GM12865 (cell line): ENCODE data around the gene SIAH2.

Experiments
- DNase-seq: peaks from one replicate; pipeline ENCODE4 v3.0.0; 2010; ENCODE audit warnings: low read depth
- H3K4me3 ChIP-seq: 2 replicates; pipeline ENCODE4 v1.5.1; 2011; ENCODE audit warnings: mild to moderate bottlenecking, low read depth, low read length, control low read depth
- TF ChIP-seq, protein P1 (sequence below): IDR thresholded peaks from 2 replicates; pipeline ENCODE4 v1.5.1; 2011; ENCODE audit warnings: low read length, control low read depth, low read depth, inconsistent platforms; ENCODE audit not compliant: insufficient read depth; ENCODE audit errors: missing control alignments

SIAH2 gene

DNA sequence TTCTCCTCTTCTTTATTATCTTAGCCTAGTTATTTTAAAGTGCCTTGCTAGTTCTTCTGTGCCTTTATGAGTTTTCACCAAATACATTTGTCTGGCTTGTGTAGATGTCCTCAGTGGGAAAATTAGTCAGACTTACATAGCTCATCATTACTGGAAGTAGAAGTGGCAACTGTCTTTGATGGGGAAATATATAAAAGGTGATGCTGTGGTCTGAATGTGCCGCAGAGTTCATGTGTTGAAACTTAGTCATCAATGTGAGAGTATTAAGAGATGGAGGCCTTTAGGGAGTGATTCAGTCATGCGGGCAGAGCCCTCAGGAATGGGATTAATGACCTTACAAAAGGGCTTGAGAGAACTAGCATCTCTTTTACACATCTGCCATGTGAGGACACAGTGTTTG, 52.9 kb downstream of the SIAH2 start:
- DNase-seq, result no peak
- TF ChIP-seq, protein P1, sequence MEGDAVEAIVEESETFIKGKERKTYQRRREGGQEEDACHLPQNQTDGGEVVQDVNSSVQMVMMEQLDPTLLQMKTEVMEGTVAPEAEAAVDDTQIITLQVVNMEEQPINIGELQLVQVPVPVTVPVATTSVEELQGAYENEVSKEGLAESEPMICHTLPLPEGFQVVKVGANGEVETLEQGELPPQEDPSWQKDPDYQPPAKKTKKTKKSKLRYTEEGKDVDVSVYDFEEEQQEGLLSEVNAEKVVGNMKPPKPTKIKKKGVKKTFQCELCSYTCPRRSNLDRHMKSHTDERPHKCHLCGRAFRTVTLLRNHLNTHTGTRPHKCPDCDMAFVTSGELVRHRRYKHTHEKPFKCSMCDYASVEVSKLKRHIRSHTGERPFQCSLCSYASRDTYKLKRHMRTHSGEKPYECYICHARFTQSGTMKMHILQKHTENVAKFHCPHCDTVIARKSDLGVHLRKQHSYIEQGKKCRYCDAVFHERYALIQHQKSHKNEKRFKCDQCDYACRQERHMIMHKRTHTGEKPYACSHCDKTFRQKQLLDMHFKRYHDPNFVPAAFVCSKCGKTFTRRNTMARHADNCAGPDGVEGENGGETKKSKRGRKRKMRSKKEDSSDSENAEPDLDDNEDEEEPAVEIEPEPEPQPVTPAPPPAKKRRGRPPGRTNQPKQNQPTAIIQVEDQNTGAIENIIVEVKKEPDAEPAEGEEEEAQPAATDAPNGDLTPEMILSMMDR, result no peak
- H3K4me3 ChIP-seq, result no peak overlapping the region

DNA sequence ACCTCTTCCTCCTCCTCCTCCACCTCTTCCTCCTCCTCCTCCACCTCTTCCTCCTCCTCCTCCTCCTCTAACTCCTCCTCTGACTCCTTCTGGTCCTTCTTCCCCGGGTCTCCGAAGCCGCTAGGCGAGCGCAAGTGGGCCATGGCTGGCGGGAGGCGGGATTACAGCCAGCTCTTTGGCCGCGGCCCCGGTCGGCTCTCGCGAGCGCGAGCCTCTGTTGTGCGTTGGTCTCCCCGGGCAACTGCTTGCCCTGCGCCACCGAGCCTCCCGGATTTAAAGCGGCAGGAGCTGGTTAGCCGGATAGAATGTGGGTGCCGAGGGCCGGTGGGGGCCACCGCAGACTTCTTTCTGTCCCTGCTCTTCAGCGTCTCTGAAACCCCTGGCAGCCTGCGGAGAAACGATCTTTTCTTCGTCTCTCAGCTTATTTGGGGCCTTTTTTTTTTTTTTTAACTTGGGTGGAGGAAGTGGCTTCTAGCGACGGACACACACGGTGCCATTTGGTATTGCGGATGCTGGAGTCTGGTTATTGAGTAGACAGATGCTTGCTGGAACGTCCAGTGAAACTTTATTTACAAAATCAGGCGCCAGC, 59.1 kb downstream of the SIAH2 start, which contains the start of gene ERICH6:
Gene ERICH6 (minus strand): TSS at position 165 of the 589 bp plus-strand sequence. CDS start 22 bp downstream, at position 143.
- H3K4me3 ChIP-seq, result peak within 1 kb of the TSS; percentile 71
- TF ChIP-seq, protein P1, result no peak
- DNase-seq, result peak; percentile 95

DNA sequence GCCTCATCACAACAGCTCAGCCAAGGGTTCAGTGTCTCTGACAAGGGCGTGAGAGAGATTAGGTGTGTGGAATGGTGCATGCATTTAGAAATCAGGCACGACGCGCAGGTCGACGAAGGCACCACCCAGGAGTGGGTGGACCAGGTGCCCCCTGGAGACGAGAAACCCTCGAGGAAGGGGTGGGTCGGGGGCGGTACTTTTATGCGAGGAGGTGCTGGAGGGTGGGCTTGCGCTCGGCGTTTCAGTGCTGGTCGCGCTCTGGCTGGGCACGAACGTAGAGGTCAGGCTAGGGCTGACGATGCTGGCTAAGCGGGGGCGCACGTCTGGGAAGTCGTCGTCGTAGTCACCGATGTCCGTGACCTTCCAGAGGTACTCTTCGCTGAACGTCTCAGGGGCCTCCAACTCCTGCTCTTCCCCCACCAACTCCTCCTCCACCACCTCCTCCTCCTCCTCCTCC, 59.6 kb downstream of the SIAH2 start:
- TF ChIP-seq, protein P1, result no peak
- no peak for DNase-seq
- H3K4me3 ChIP-seq, result peak overlapping the region; percentile 71

DNA sequence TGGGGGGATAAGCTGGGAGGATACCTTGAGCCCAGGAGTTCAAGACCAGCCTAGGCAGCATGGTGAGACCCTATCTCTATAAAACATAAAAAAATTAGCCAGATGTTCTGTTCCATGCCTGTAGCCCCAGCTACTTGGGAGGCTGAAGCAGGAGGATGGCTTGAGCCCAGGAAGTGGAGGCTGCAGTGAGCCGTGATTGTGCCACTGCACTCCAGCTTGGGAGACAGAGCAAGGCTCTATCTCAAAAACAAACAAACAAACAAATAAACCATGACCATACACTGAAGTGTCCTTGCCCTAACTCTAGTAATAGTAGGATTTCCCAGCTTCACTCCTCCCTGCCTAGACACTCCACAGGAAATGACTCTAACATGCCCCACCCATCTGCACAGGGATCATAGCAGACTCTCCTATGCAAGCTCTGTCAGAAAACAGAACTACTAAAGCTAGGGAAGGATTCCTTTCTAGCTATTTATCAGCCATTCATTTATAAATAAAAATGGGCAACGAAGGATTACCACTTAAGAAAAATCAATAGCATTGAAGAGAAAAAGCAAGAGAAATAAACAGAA, 63.8 kb downstream of the SIAH2 start:
- H3K4me3 ChIP-seq, result no peak overlapping the region
- no peak for DNase-seq
- TF ChIP-seq, protein P1, result no peak

DNA sequence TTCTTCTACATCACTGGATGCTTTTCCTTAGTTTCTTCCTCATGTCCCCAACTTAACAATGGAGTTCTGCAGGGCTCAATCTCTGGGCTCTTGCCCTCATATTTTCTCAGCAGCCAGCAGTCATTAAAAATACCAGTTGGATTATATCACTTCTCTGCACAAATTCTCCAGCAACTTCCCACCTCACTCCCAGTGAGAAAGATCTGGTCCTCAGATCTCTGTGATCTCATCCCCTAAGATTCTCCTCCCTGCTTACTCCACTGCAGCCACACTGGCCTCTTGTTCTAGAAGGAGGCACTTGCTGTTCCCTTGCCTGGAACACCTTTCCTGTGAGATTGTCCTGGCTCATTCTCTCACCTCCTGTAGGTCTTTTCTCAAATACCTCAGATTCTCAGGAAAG, 65.3 kb downstream of the SIAH2 start:
- no peak for DNase-seq
- TF ChIP-seq, protein P1, result no peak
- H3K4me3 ChIP-seq, result no peak overlapping the region

DNA sequence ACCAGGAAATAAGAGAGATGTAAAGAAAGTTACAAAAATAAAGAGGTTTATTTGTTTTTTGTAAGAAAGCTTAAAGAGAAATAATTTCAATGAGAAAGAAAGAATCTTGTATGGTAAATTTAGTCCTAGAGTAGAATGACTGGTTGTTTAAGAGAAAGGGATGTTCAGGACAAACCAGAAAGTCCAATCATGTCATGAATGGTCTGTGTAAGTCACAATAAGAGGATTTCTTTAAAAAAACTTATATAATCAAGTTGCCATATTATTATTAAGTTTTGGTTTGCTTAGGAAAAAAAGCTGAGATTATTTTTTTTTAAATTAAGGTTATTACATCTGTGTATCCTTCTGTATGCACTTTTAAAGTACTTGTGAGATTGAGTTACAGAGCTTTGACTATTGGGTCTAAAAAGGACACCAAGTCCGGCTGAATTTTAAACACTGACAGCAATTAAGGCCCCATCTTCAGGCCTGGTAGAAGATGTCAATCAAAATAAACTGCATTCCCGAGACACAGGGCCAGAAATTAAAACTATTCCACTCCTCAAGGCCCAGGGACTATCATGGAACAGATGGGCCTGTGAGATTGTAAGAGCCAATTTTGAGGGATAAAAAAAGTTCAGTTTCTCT, 71.4 kb downstream of the SIAH2 start:
- no peak overlapping the region for H3K4me3 ChIP-seq
- DNase-seq, result no peak
- TF ChIP-seq, protein P1, result no peak
